Thyroid gland (tissue), 4 donors: ENCODE data around the gene GRM8. TPM values are rescaled to one million over a fixed set of nuclear protein-coding genes. Genes with fewer than 3 reads are reported as not detected.

Source experiments
- DNase-seq, 2 donors: peaks; one replicate each; pipeline ENCODE4 v3.0.0-alpha.2; 2019
- H3K27ac ChIP-seq, 3 donors: fragments of 200-600 bp; sonication (generic); 1 replicate in 2 of 3; 2 replicates in 1 of 3; pipeline ENCODE4 v1.5.1; 2016 to 2019; ENCODE audit warnings: mild to moderate bottlenecking in 1 of 3, moderate library complexity in 1 of 3
- H3K27me3 ChIP-seq: fragments of 200-600 bp; sonication (generic); one replicate; pipeline ENCODE4 v1.5.1; 2019
- H3K36me3 ChIP-seq, 2 donors: fragments of 200-600 bp; sonication (generic); one replicate each; pipeline ENCODE4 v1.5.1; 2016 to 2019
- H3K4me1 ChIP-seq, 2 donors: fragments of 200-600 bp; sonication (generic); one replicate each; pipeline ENCODE4 v1.5.1; 2017 to 2019
- H3K4me3 ChIP-seq, 3 donors: fragments of 200-600 bp; sonication (generic); replicated peaks in 1 of 3; 1 replicate in 2 of 3; 2 replicates in 1 of 3; pipeline ENCODE4 v1.5.1; 2016; ENCODE audit warnings: mild to moderate bottlenecking in 1 of 3
- H3K9me3 ChIP-seq: fragments of 200-600 bp; sonication (generic); one replicate; pipeline ENCODE4 v1.5.1; 2017
- CTCF ChIP-seq, 6 experiments: fragments of 200-600 bp in 3 of 6; fragments of 450-650 bp in 3 of 6; sonication (generic) in 3 of 6; IDR thresholded peaks; one replicate each; pipeline ENCODE4 v1.5.1; 2016 to 2019; ENCODE audit warnings: antibody characterized with exemption in 6 of 6, mild to moderate bottlenecking in 2 of 6, inconsistent platforms in 1 of 6, moderate library complexity in 1 of 6
- POLR2A ChIP-seq, 2 donors: fragments of 450-650 bp; IDR thresholded peaks; one replicate each; pipeline ENCODE4 v1.6.1; 2017; ENCODE audit warnings: antibody characterized with exemption in 2 of 2, mild to moderate bottlenecking in 2 of 2, moderate library complexity in 1 of 2
- WGBS, 2 donors: methylation state at CpG; one replicate each; pipeline ENCODE4 v1.1.5; 2017; 5-methylcytosine and 5-hydroxymethylcytosine counted together
- intact Hi-C: fragments of 100-400 bp; cut with DNase I; formaldehyde crosslinking; loops from one replicate; pipeline ENCODE4 v1.15.1; 2023
- total RNA-seq, 4 donors: library from RNA; depleted of rRNA; stranded (reverse); fragments of >200 nt; gene quantifications; one replicate each; pipeline ENCODE4 v1.2.3, GENCODE V29; 2016

GRM8 gene
- total RNA-seq, 4 donors from 2014 or later, result 0.54 to 9.5 (median 4.8) TPM

DNA sequence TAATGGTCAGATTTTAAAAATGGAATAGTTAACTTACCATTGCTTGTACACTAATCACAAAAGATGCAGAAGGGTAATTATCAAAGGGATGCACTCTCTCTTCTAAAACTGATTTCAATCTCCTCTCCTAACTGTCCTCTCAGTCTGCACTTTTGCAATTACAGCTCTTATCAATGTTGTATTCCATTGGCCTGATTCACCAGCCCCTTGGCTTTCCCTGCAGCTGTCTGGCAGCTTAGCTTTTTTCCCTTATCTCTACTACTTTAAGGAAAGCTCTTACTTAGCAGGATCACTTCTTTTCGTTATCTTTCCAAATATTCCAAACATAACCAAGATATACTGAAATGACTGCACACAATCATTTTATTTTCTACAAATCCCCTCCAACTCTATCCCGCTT lies 448.8 kb downstream of the GRM8 start:
- no peak for DNase-seq
- Histone ChIP-seq H3K27ac (no peak overlapping the region), H3K36me3 (no peaks in the 10 kb centered on the region), H3K9me3 (no peaks in the 10 kb centered on the region), H3K27me3 (no peaks in the 10 kb centered on the region), H3K4me3 (no peak overlapping the region), H3K4me1 (no peaks in the 10 kb centered on the region)
- 72 to 80% methylated on average over 2 of the region's 2 CpGs for WGBS, 2 donors
- TF ChIP-seq CTCF (IDR thresholded peaks at IDR 0.05) (no peak), POLR2A (IDR thresholded peaks at IDR 0.05) (no peak)
- intact Hi-C loops, result loop anchor here (10.0 kb wide), 1 partner anchor 451 kb away; the partner anchor contains the start of gene GRM8

GRCh38 chr7:126803060-126803665 lies 449.6 kb downstream of the GRM8 start:
- no peaks in the 10 kb centered on the region for H3K4me1 ChIP-seq
- H3K27ac ChIP-seq, result no peak overlapping the region
- H3K9me3 ChIP-seq, result no peaks in the 10 kb centered on the region
- DNase-seq, result peak; percentile 44 to 46
- TF ChIP-seq POLR2A (IDR thresholded peaks at IDR 0.05) (no peak), CTCF (IDR thresholded peaks at IDR 0.05) (peak; percentile 14 to 71 (median 49))
- WGBS, 2 donors, result 28 to 33% methylated on average over 3 of the region's 3 CpGs
- no peaks in the 10 kb centered on the region for H3K36me3 ChIP-seq
- intact Hi-C loops, result loop anchor here (10.0 kb wide), 1 partner anchor 452 kb away; the partner anchor contains the start of gene GRM8
- H3K27me3 ChIP-seq, result no peaks in the 10 kb centered on the region
- no peak overlapping the region for H3K4me3 ChIP-seq

DNA sequence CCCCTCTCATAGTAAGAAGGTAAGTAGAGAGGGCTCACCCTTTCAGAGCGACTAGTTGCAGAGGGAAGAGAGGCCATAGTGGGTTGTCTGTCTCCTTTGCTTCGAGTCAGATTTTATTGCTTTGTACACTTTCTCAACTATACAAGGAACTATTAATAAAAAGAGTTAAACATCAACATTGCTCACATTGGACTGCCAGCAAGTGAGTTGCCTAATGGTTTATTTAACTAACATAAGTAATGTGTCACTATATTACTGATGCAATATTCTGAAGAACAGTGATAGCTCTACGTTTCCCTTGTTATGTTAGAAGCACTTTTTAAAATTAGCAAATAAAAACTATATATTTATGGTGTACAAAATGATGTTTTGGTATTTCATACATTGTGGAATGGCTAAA lies 451.0 kb downstream of the GRM8 start:
- Histone ChIP-seq H3K4me1 (no peaks in the 10 kb centered on the region), H3K27me3 (no peaks in the 10 kb centered on the region), H3K4me3 (no peak overlapping the region), H3K9me3 (no peaks in the 10 kb centered on the region), H3K36me3 (no peaks in the 10 kb centered on the region), H3K27ac (no peak overlapping the region)
- intact Hi-C loops, result loop anchor here (10.0 kb wide), 1 partner anchor 453 kb away; the partner anchor contains the start of gene GRM8
- TF ChIP-seq CTCF (IDR thresholded peaks at IDR 0.05) (no peak), POLR2A (IDR thresholded peaks at IDR 0.05) (no peak)
- WGBS, 2 donors, result 88% methylated on average over 3 of the region's 3 CpGs
- no peak for DNase-seq

DNA sequence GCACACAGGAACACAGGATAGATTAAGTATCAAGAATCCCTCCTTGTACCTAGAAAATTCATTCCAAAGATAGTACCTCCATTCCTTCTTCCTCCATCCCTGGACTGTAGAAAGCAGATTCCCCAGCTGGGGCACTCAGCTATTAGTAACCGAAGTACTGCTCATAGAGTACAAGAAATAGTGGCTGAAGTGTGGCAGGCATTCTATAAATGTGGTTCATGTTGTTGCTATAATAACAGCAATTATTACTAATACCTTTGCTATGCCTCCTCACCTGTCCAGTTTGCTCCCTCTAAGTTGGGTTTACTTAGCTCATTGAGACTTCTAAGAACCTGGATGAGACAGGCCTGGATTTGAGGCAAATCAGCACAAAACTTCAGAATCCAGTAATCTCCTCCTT lies 453.2 kb downstream of the GRM8 start:
- intact Hi-C loops, result no loop called here
- Histone ChIP-seq H3K27ac (no peak overlapping the region), H3K27me3 (no peaks in the 10 kb centered on the region), H3K4me1 (no peaks in the 10 kb centered on the region), H3K9me3 (no peaks in the 10 kb centered on the region), H3K36me3 (no peaks in the 10 kb centered on the region), H3K4me3 (no peak overlapping the region)
- TF ChIP-seq POLR2A (IDR thresholded peaks at IDR 0.05) (no peak), CTCF (IDR thresholded peaks at IDR 0.05) (no peak)
- 92 to 93% methylated on average over 1 of the region's 1 CpG for whole genome bisulfite sequencing, 2 donors
- no peak for DNase-seq

DNA sequence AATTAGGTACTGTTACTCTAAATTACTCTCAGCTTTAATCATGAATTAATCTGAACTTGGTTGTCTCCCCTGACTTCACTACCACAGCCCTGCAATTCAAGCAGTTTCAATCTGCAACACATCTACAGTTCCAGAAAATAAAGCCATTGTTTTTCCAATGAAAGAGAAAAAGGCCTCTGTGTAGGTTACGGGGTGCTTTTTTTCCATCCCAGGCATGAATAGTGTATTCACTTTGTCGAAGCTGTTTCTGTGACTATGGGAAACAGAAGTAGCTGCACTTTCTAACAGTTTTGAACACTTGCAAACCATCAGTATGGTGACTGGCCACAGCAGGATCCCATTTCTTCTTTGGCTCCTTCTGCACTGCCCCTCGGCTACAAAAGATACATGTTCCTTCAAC lies 460.2 kb downstream of the GRM8 start:
- no peak for DNase-seq
- Histone ChIP-seq H3K9me3 (no peaks in the 10 kb centered on the region), H3K27ac (no peak overlapping the region), H3K27me3 (no peaks in the 10 kb centered on the region), H3K36me3 (no peaks in the 10 kb centered on the region), H3K4me1 (no peaks in the 10 kb centered on the region), H3K4me3 (no peak overlapping the region)
- intact Hi-C loops, result no loop called here
- no peak for TF ChIP-seq CTCF (IDR thresholded peaks at IDR 0.05)
- TF ChIP-seq POLR2A (IDR thresholded peaks at IDR 0.05), result no peak
- WGBS, 2 donors, result 64 to 68% methylated on average over 3 of the region's 3 CpGs
